ENCODE data around the gene BACE2. TPM values are rescaled to one million over a fixed set of nuclear protein-coding genes. Genes with fewer than 3 reads are reported as not detected.
"Not testable (repeated sequence)": the region's sequence is repeated elsewhere in the genome, so short reads cannot be mapped to it uniquely, and the experiment has no call there.

BACE2 gene
- total RNA-seq, 1 experiment from 2014 or later, result not detected

GRCh38 chr21:41233916-41234315 lies 66.0 kb downstream of the BACE2 start:
- H3K9ac ChIP-seq (ENCODE audit: low read length), result no peak overlapping the region
- no peak for DNase-seq
- no peaks in the 10 kb centered on the region for H3K9me2 ChIP-seq (replicated peaks; ENCODE audit: insufficient read depth, low read length)
- H3K27me3 ChIP-seq (ENCODE audit: low read length), result 0 out of 2 replicates have a peak, but pooled peaks cover 2% of the 10 kb centered on the region
- no peak overlapping the region for H3K4me2 ChIP-seq (ENCODE audit: low read depth, low read length, poor library complexity, severe bottlenecking)
- H3K4me3 ChIP-seq (ENCODE audit: low read length), result no peak overlapping the region
- H2AFZ ChIP-seq (ENCODE audit: low read length), result no peak overlapping the region
- H3K79me2 ChIP-seq (ENCODE audit: low read length), result no peaks in the 10 kb centered on the region
- no peaks in the 10 kb centered on the region for H3K36me3 ChIP-seq (ENCODE audit: insufficient read depth, low read length)
- no peaks in the 10 kb centered on the region for H4K20me1 ChIP-seq (ENCODE audit: insufficient read depth, low read depth, low read length)
- no peak overlapping the region for H3K27ac ChIP-seq (ENCODE audit: low read length)
- H3K4me1 ChIP-seq (ENCODE audit: low read length), result no peaks in the 10 kb centered on the region
- no peaks in the 10 kb centered on the region for H3K9me3 ChIP-seq (ENCODE audit: low read length)

- H3K27me3 ChIP-seq (ENCODE audit: low read length), result 0 out of 2 replicates have a peak, but pooled peaks cover 2% of the 10 kb centered on the region
- H3K79me2 ChIP-seq (ENCODE audit: low read length), result no peaks in the 10 kb centered on the region
- H3K36me3 ChIP-seq (ENCODE audit: insufficient read depth, low read length), result no peaks in the 10 kb centered on the region
- DNase-seq, result no peak
- H3K9me3 ChIP-seq (ENCODE audit: low read length), result no peaks in the 10 kb centered on the region
- H3K9me2 ChIP-seq (replicated peaks; ENCODE audit: insufficient read depth, low read length), result no peaks in the 10 kb centered on the region
- H3K9ac ChIP-seq (ENCODE audit: low read length), result no peak overlapping the region
- no peak overlapping the region for H2AFZ ChIP-seq (ENCODE audit: low read length)
- no peaks in the 10 kb centered on the region for H4K20me1 ChIP-seq (ENCODE audit: insufficient read depth, low read depth, low read length)
- no peak overlapping the region for H3K4me3 ChIP-seq (ENCODE audit: low read length)
- no peak overlapping the region for H3K4me2 ChIP-seq (ENCODE audit: low read depth, low read length, poor library complexity, severe bottlenecking)
- no peak overlapping the region for H3K27ac ChIP-seq (ENCODE audit: low read length)
- H3K4me1 ChIP-seq (ENCODE audit: low read length), result no peaks in the 10 kb centered on the region
Observed at GRCh38 chr21:41234569-41234968, 66.6 kb downstream of the BACE2 start.

- Histone ChIP-seq H4K20me1 (ENCODE audit: insufficient read depth, low read depth, low read length) (no peaks in the 10 kb centered on the region), H3K4me3 (ENCODE audit: low read length) (no peak overlapping the region), H3K36me3 (ENCODE audit: insufficient read depth, low read length) (no peaks in the 10 kb centered on the region), H3K79me2 (ENCODE audit: low read length) (no peaks in the 10 kb centered on the region), H3K9ac (ENCODE audit: low read length) (no peak overlapping the region), H2AFZ (ENCODE audit: low read length) (no peak overlapping the region), H3K4me2 (ENCODE audit: low read depth, low read length, poor library complexity, severe bottlenecking) (no peak overlapping the region), H3K27ac (ENCODE audit: low read length) (no peak overlapping the region), H3K4me1 (ENCODE audit: low read length) (no peaks in the 10 kb centered on the region), H3K9me3 (ENCODE audit: low read length) (no peaks in the 10 kb centered on the region), H3K27me3 (ENCODE audit: low read length) (no peaks in the 10 kb centered on the region), H3K9me2 (replicated peaks; ENCODE audit: insufficient read depth, low read length) (no peaks in the 10 kb centered on the region)
- no peak for DNase-seq
Observed at GRCh38 chr21:41235201-41235600, 67.2 kb downstream of the BACE2 start.

- H3K9me2 ChIP-seq (replicated peaks; ENCODE audit: insufficient read depth, low read length), result no peaks in the 10 kb centered on the region
- H3K9ac ChIP-seq (ENCODE audit: low read length), result no peak overlapping the region
- DNase-seq, result no peak
- no peak overlapping the region for H3K4me3 ChIP-seq (ENCODE audit: low read length)
- no peaks in the 10 kb centered on the region for H3K4me1 ChIP-seq (ENCODE audit: low read length)
- no peaks in the 10 kb centered on the region for H3K9me3 ChIP-seq (ENCODE audit: low read length)
- H3K27ac ChIP-seq (ENCODE audit: low read length), result no peak overlapping the region
- H3K79me2 ChIP-seq (ENCODE audit: low read length), result no peaks in the 10 kb centered on the region
- no peak overlapping the region for H3K4me2 ChIP-seq (ENCODE audit: low read depth, low read length, poor library complexity, severe bottlenecking)
- no peak overlapping the region for H2AFZ ChIP-seq (ENCODE audit: low read length)
- no peaks in the 10 kb centered on the region for H3K36me3 ChIP-seq (ENCODE audit: insufficient read depth, low read length)
- no peaks in the 10 kb centered on the region for H3K27me3 ChIP-seq (ENCODE audit: low read length)
- no peaks in the 10 kb centered on the region for H4K20me1 ChIP-seq (ENCODE audit: insufficient read depth, low read depth, low read length)
Observed at GRCh38 chr21:41236352-41236973, 68.5 kb downstream of the BACE2 start.

GRCh38 chr21:41238081-41238796 lies 70.3 kb downstream of the BACE2 start:
- H3K4me2 ChIP-seq (ENCODE audit: low read depth, low read length, poor library complexity, severe bottlenecking); H3K9ac ChIP-seq (ENCODE audit: low read length); H3K4me1 ChIP-seq (ENCODE audit: low read length); H3K9me3 ChIP-seq (ENCODE audit: low read length); H3K27me3 ChIP-seq (ENCODE audit: low read length); H3K36me3 ChIP-seq (ENCODE audit: insufficient read depth, low read length); DNase-seq; H3K9me2 ChIP-seq (replicated peaks; ENCODE audit: insufficient read depth, low read length); H3K4me3 ChIP-seq (ENCODE audit: low read length); H3K27ac ChIP-seq (ENCODE audit: low read length); H3K79me2 ChIP-seq (ENCODE audit: low read length); H4K20me1 ChIP-seq (ENCODE audit: insufficient read depth, low read depth, low read length); H2AFZ ChIP-seq (ENCODE audit: low read length): not testable (repeated sequence)

- no peaks in the 10 kb centered on the region for H4K20me1 ChIP-seq (ENCODE audit: insufficient read depth, low read depth, low read length)
- no peaks in the 10 kb centered on the region for H3K79me2 ChIP-seq (ENCODE audit: low read length)
- H3K27me3 ChIP-seq (ENCODE audit: low read length), result no peaks in the 10 kb centered on the region
- no peaks in the 10 kb centered on the region for H3K36me3 ChIP-seq (ENCODE audit: insufficient read depth, low read length)
- H3K4me1 ChIP-seq (ENCODE audit: low read length), result no peaks in the 10 kb centered on the region
- no peak overlapping the region for H3K9ac ChIP-seq (ENCODE audit: low read length)
- no peak for DNase-seq
- no peak overlapping the region for H2AFZ ChIP-seq (ENCODE audit: low read length)
- H3K9me3 ChIP-seq (ENCODE audit: low read length), result no peaks in the 10 kb centered on the region
- H3K4me2 ChIP-seq (ENCODE audit: low read depth, low read length, poor library complexity, severe bottlenecking), result no peak overlapping the region
- no peak overlapping the region for H3K27ac ChIP-seq (ENCODE audit: low read length)
- no peaks in the 10 kb centered on the region for H3K9me2 ChIP-seq (replicated peaks; ENCODE audit: insufficient read depth, low read length)
- no peak overlapping the region for H3K4me3 ChIP-seq (ENCODE audit: low read length)
Observed at GRCh38 chr21:41240040-41240439, 72.1 kb downstream of the BACE2 start.

GRCh38 chr21:41241341-41241740 lies 73.4 kb downstream of the BACE2 start:
- H3K27ac ChIP-seq (ENCODE audit: low read length), result no peak overlapping the region
- H4K20me1 ChIP-seq (ENCODE audit: insufficient read depth, low read depth, low read length), result no peaks in the 10 kb centered on the region
- no peaks in the 10 kb centered on the region for H3K79me2 ChIP-seq (ENCODE audit: low read length)
- no peaks in the 10 kb centered on the region for H3K36me3 ChIP-seq (ENCODE audit: insufficient read depth, low read length)
- H3K9me2 ChIP-seq (replicated peaks; ENCODE audit: insufficient read depth, low read length), result no peaks in the 10 kb centered on the region
- H3K4me1 ChIP-seq (ENCODE audit: low read length), result no peaks in the 10 kb centered on the region
- H3K4me2 ChIP-seq (ENCODE audit: low read depth, low read length, poor library complexity, severe bottlenecking), result no peak overlapping the region
- no peaks in the 10 kb centered on the region for H3K9me3 ChIP-seq (ENCODE audit: low read length)
- DNase-seq, result no peak
- H3K9ac ChIP-seq (ENCODE audit: low read length), result no peak overlapping the region
- H2AFZ ChIP-seq (ENCODE audit: low read length), result no peak overlapping the region
- H3K27me3 ChIP-seq (ENCODE audit: low read length), result no peaks in the 10 kb centered on the region
- H3K4me3 ChIP-seq (ENCODE audit: low read length), result no peak overlapping the region

- no peak overlapping the region for H3K9ac ChIP-seq (ENCODE audit: low read length)
- H3K9me2 ChIP-seq (replicated peaks; ENCODE audit: insufficient read depth, low read length), result no peaks in the 10 kb centered on the region
- no peak overlapping the region for H3K27ac ChIP-seq (ENCODE audit: low read length)
- no peaks in the 10 kb centered on the region for H4K20me1 ChIP-seq (ENCODE audit: insufficient read depth, low read depth, low read length)
- no peak overlapping the region for H2AFZ ChIP-seq (ENCODE audit: low read length)
- H3K27me3 ChIP-seq (ENCODE audit: low read length), result no peaks in the 10 kb centered on the region
- H3K36me3 ChIP-seq (ENCODE audit: insufficient read depth, low read length), result no peaks in the 10 kb centered on the region
- H3K9me3 ChIP-seq (ENCODE audit: low read length), result no peaks in the 10 kb centered on the region
- no peaks in the 10 kb centered on the region for H3K79me2 ChIP-seq (ENCODE audit: low read length)
- H3K4me1 ChIP-seq (ENCODE audit: low read length), result no peaks in the 10 kb centered on the region
- no peak for DNase-seq
- H3K4me3 ChIP-seq (ENCODE audit: low read length), result no peak overlapping the region
- H3K4me2 ChIP-seq (ENCODE audit: low read depth, low read length, poor library complexity, severe bottlenecking), result no peak overlapping the region
Observed at GRCh38 chr21:41242238-41242829, 74.4 kb downstream of the BACE2 start.

All from Karpas-422 (cell line).